RPMI7951 (cell line): ENCODE measurements around the gene GPR155. TPM values are rescaled to one million over a fixed set of nuclear protein-coding genes. Genes with fewer than 3 reads are reported as not detected.
"Not testable (repeated sequence)": the region's sequence is repeated elsewhere in the genome, so short reads cannot be mapped to it uniquely, and the experiment has no call there.

Experiments used
- DNase-seq: peaks from one replicate; pipeline ENCODE4 v3.0.0-alpha.2; 2012; ENCODE audit warnings: low read depth
- total RNA-seq: library from RNA; depleted of rRNA; stranded (reverse); fragments of >200 nt; shearing (Covaris generic); gene quantifications from 2 replicates; pipeline ENCODE4 v1.2.3, GENCODE V29; 2014

GPR155 gene
- total RNA-seq, 1 experiment from 2014 or later, result 2.4 TPM

- DNase-seq, result no peak
These were observed 48.5 kb downstream of the GPR155 start for GRCh38 chr2:174438146-174438886.

- no peak for DNase-seq
These were observed 50.5 kb downstream of the GPR155 start for GRCh38 chr2:174436351-174436750.

- DNase-seq, result no peak
These were observed 54.9 kb downstream of the GPR155 start for GRCh38 chr2:174431902-174432301.

- no peak for DNase-seq
These were observed 56.8 kb downstream of the GPR155 start for GRCh38 chr2:174430066-174430465.

GRCh38 chr2:174428214-174428613 lies 58.6 kb downstream of the GPR155 start:
- DNase-seq, result no peak

- DNase-seq, result no peak
These were observed 74.6 kb downstream of the GPR155 start for GRCh38 chr2:174412256-174412655.

- not testable (repeated sequence) for DNase-seq
These were observed 76.8 kb downstream of the GPR155 start for GRCh38 chr2:174410039-174410438.

GRCh38 chr2:174403628-174404027 lies 83.2 kb downstream of the GPR155 start:
- DNase-seq, result no peak

- DNase-seq, result no peak
These were observed 86.0 kb downstream of the GPR155 start for GRCh38 chr2:174400853-174401252.

GRCh38 chr2:174399171-174399570 lies 87.7 kb downstream of the GPR155 start:
- DNase-seq, result no peak

- DNase-seq, result no peak
These were observed 89.1 kb downstream of the GPR155 start for GRCh38 chr2:174397773-174398172.

- peak; percentile 20 for DNase-seq
These were observed 90.7 kb downstream of the GPR155 start for GRCh38 chr2:174395969-174396630.

- DNase-seq, result peak; percentile 73
These were observed 91.4 kb downstream of the GPR155 start, which contains the start of gene SCRN3 for GRCh38 chr2:174395284-174395968. SCRN3 (plus strand) TSS chr2:174395730; CDS start chr2:174398284, 2,554 bp downstream.

- DNase-seq, result no peak
These were observed 94.1 kb downstream of the GPR155 start for GRCh38 chr2:174392706-174393105.

GRCh38 chr2:174390303-174390702 lies 96.5 kb downstream of the GPR155 start:
- not testable (repeated sequence) for DNase-seq

- DNase-seq, result no peak
These were observed 97.3 kb downstream of the GPR155 start for GRCh38 chr2:174389542-174389941.

- DNase-seq, result not testable (repeated sequence)
These were observed 98.1 kb downstream of the GPR155 start for GRCh38 chr2:174388706-174389105.

GRCh38 chr2:174385201-174385600 lies 101.6 kb downstream of the GPR155 start:
- DNase-seq, result no peak

- no peak for DNase-seq
These were observed 103.0 kb downstream of the GPR155 start for GRCh38 chr2:174383796-174384195.
